ENCODE data around the gene TH. TPM values are rescaled to one million over a fixed set of nuclear protein-coding genes. Genes with fewer than 3 reads are reported as not detected.

The TH gene
- total RNA-seq, 1 donor from 2014 or later: not detected

GRCh38 chr11:2138431-2139122 is 33.0 kb downstream of the TH start:
- H3K27me3 ChIP-seq (ENCODE audit: control insufficient read depth, insufficient read depth, low read length): peaks cover 88% of the 10 kb centered on the region
- H3K4me3 ChIP-seq (ENCODE audit: low read depth, low read length): no peak overlapping the region
- H3K36me3 ChIP-seq (ENCODE audit: control insufficient read depth, insufficient read depth, low read length): no peaks in the 10 kb centered on the region
- TF ChIP-seq CTCF (IDR thresholded peaks at IDR 0.05; ENCODE audit: insufficient read depth, low read length, poor library complexity, severe bottlenecking): no peak
- DNase-seq (ENCODE audit: low read depth): no peak

- no peak overlapping the region for H3K4me3 ChIP-seq (ENCODE audit: low read depth, low read length)
- no peak for TF ChIP-seq CTCF (IDR thresholded peaks at IDR 0.05; ENCODE audit: insufficient read depth, low read length, poor library complexity, severe bottlenecking)
- no peaks in the 10 kb centered on the region for H3K36me3 ChIP-seq (ENCODE audit: control insufficient read depth, insufficient read depth, low read length)
- no peak for DNase-seq (ENCODE audit: low read depth)
- H3K27me3 ChIP-seq (ENCODE audit: control insufficient read depth, insufficient read depth, low read length): peaks cover 88% of the 10 kb centered on the region
Measured at GRCh38 chr11:2138068-2138430, 33.6 kb downstream of the TH start.

- DNase-seq (ENCODE audit: low read depth): no peak
- H3K27me3 ChIP-seq (ENCODE audit: control insufficient read depth, insufficient read depth, low read length): peaks cover 88% of the 10 kb centered on the region
- no peak overlapping the region for H3K4me3 ChIP-seq (ENCODE audit: low read depth, low read length)
- no peak for TF ChIP-seq CTCF (IDR thresholded peaks at IDR 0.05; ENCODE audit: insufficient read depth, low read length, poor library complexity, severe bottlenecking)
- H3K36me3 ChIP-seq (ENCODE audit: control insufficient read depth, insufficient read depth, low read length): no peaks in the 10 kb centered on the region
Measured at GRCh38 chr11:2137202-2138067, 34.2 kb downstream of the TH start.

GRCh38 chr11:2136952-2137201 is 34.7 kb downstream of the TH start:
- H3K36me3 ChIP-seq (ENCODE audit: control insufficient read depth, insufficient read depth, low read length): no peaks in the 10 kb centered on the region
- no peak overlapping the region for H3K4me3 ChIP-seq (ENCODE audit: low read depth, low read length)
- no peak for DNase-seq (ENCODE audit: low read depth)
- peaks cover 89% of the 10 kb centered on the region for H3K27me3 ChIP-seq (ENCODE audit: control insufficient read depth, insufficient read depth, low read length)
- TF ChIP-seq CTCF (IDR thresholded peaks at IDR 0.05; ENCODE audit: insufficient read depth, low read length, poor library complexity, severe bottlenecking): no peak

GRCh38 chr11:2136209-2136951 is 35.2 kb downstream of the TH start:
- H3K4me3 ChIP-seq (ENCODE audit: low read depth, low read length): no peak overlapping the region
- peaks cover 92% of the 10 kb centered on the region for H3K27me3 ChIP-seq (ENCODE audit: control insufficient read depth, insufficient read depth, low read length)
- no peaks in the 10 kb centered on the region for H3K36me3 ChIP-seq (ENCODE audit: control insufficient read depth, insufficient read depth, low read length)
- TF ChIP-seq CTCF (IDR thresholded peaks at IDR 0.05; ENCODE audit: insufficient read depth, low read length, poor library complexity, severe bottlenecking): no peak
- no peak for DNase-seq (ENCODE audit: low read depth)
